B cell (primary cell): Measurements from ENCODE around the gene REEP6. TPM values are rescaled to one million over a fixed set of nuclear protein-coding genes. Genes with fewer than 3 reads are reported as not detected.

Source experiments
- ATAC-seq: fragments of 200-7000 bp; cut with Tn5 transposase; one replicate; pipeline ENCODE4 v1.10.0; 2021; ENCODE audit warnings: low read depth, mild to moderate bottlenecking, moderate number of reproducible peaks, moderate library complexity
- CTCF ChIA-PET: fragments of 350-600 bp; sonication (Branson Sonifier 250); formaldehyde crosslinking; loops from one replicate; lab custom pipeline; 2021; ENCODE audit warnings: antibody characterized with exemption, inconsistent platforms; lab: Charles Lee
- POLR2A ChIA-PET: fragments of 350-600 bp; sonication (Branson Sonifier 250); formaldehyde crosslinking; loops from one replicate; lab custom pipeline; 2021; ENCODE audit warnings: antibody characterized with exemption; lab: Charles Lee
- DNase-seq: peaks from one replicate; pipeline ENCODE4 v3.0.0; 2013
- H2AFZ ChIP-seq: 2 replicates; pipeline ENCODE4 v1.6.1; 2012; ENCODE audit warnings: mild to moderate bottlenecking, low read depth, low read length; ENCODE audit not compliant: insufficient read depth, poor library complexity, severe bottlenecking
- H3K27ac ChIP-seq, 2 donors: 1 replicate in 1 of 2; 2 replicates in 1 of 2; pipeline ENCODE4 v1.5.1; 2012 to 2013; ENCODE audit warnings: low read length in 2 of 2, mild to moderate bottlenecking in 2 of 2, moderate library complexity in 1 of 2
- H3K27me3 ChIP-seq, 4 experiments: fragments of 200-600 bp in 1 of 4; sonication (generic) in 1 of 4; replicated peaks in 1 of 4; 1 replicate in 2 of 4; 2 replicates in 2 of 4; pipeline versions ENCODE4 v1.6.1 to v1.7.0; 2013 to 2016; ENCODE audit warnings: low read length in 3 of 4, mild to moderate bottlenecking in 2 of 4, mixed read lengths in 1 of 4, moderate library complexity in 1 of 4; ENCODE audit not compliant: insufficient read depth in 4 of 4, control insufficient read depth in 3 of 4; ENCODE audit errors: control extremely low read depth in 1 of 4
- H3K36me3 ChIP-seq, 2 experiments: replicated peaks in 1 of 2; 1 replicate in 1 of 2; 2 replicates in 1 of 2; pipeline versions ENCODE4 v1.6.1 to v1.7.1; 2013; ENCODE audit warnings: low read length in 1 of 2; ENCODE audit not compliant: insufficient read depth in 2 of 2, control insufficient read depth in 1 of 2; ENCODE audit errors: control extremely low read depth in 1 of 2, extremely low read depth in 1 of 2
- H3K4me1 ChIP-seq, 2 donors: fragments of 200-600 bp in 1 of 2; sonication (generic) in 1 of 2; 1 replicate in 1 of 2; 2 replicates in 1 of 2; pipeline versions ENCODE4 v1.5.1 to v1.6.1; 2013 to 2017; ENCODE audit warnings: low read length in 2 of 2; ENCODE audit not compliant: control insufficient read depth in 2 of 2, insufficient read depth in 2 of 2
- H3K4me2 ChIP-seq: replicated peaks from 2 replicates; pipeline ENCODE3; 2012; ENCODE audit warnings: mild to moderate bottlenecking, low read depth, low read length; ENCODE audit not compliant: poor library complexity, severe bottlenecking
- H3K4me3 ChIP-seq, 5 experiments: fragments of 200-600 bp in 1 of 5; sonication (generic) in 1 of 5; 1 replicate in 3 of 5; 2 replicates in 2 of 5; pipeline versions ENCODE4 v1.5.1 to v1.7.0; 2011 to 2016; ENCODE audit warnings: low read length in 4 of 5, mild to moderate bottlenecking in 4 of 5, low read depth in 2 of 5, control low read depth in 1 of 5, moderate library complexity in 1 of 5; ENCODE audit not compliant: insufficient read depth in 1 of 5; ENCODE audit errors: control extremely low read depth in 1 of 5, extremely low read depth in 1 of 5
- H3K79me2 ChIP-seq: fragments of 200-600 bp; sonication (generic); one replicate; pipeline ENCODE4 v1.6.0; 2016; ENCODE audit warnings: low read length; ENCODE audit not compliant: control insufficient read depth, insufficient read depth
- H3K9ac ChIP-seq: fragments of 200-600 bp; sonication (generic); 2 replicates; pipeline ENCODE4 v1.6.1; 2017; ENCODE audit warnings: mild to moderate bottlenecking, low read length, moderate library complexity
- H3K9me3 ChIP-seq, 3 donors: one replicate each; pipeline versions ENCODE4 v1.6.1 to v1.7.1; 2013; ENCODE audit warnings: low read length in 2 of 3; ENCODE audit not compliant: control insufficient read depth in 2 of 3, insufficient read depth in 1 of 3; ENCODE audit errors: control extremely low read depth in 1 of 3
- H4K20me1 ChIP-seq: 2 replicates; pipeline ENCODE4 v1.6.0; 2012; ENCODE audit warnings: mild to moderate bottlenecking, low read length; ENCODE audit not compliant: insufficient read depth, control insufficient read depth, poor library complexity, severe bottlenecking
- H3K27ac Mint-ChIP-seq: one replicate; pipeline ENCODE4 v1.8.0; 2021; ENCODE audit warnings: mixed read lengths
- H3K27me3 Mint-ChIP-seq: one replicate; pipeline ENCODE4 v1.8.0; 2021; ENCODE audit warnings: mixed read lengths
- H3K4me1 Mint-ChIP-seq: one replicate; pipeline ENCODE4 v1.8.0; 2021; ENCODE audit warnings: mixed read lengths
- H3K4me3 Mint-ChIP-seq: one replicate; pipeline ENCODE4 v1.8.0; 2021; ENCODE audit warnings: mixed read lengths
- H3K9me3 Mint-ChIP-seq: one replicate; pipeline ENCODE4 v1.8.0; 2022; ENCODE audit warnings: mixed read lengths; ENCODE audit not compliant: insufficient read depth
- CTCF ChIP-seq: fragments of 200-600 bp; IDR thresholded peaks from one replicate; pipeline ENCODE4 v1.8.0; 2022; ENCODE audit warnings: antibody characterized with exemption, mild to moderate bottlenecking
- EZH2 ChIP-seq: IDR thresholded peaks from 2 replicates; pipeline ENCODE4 v1.6.1; 2012; ENCODE audit warnings: borderline replicate concordance, low read depth, mild to moderate bottlenecking, moderate library complexity, low read length; ENCODE audit not compliant: insufficient read depth, poor library complexity, severe bottlenecking
- WGBS: methylation state at CpG from one replicate; pipeline ENCODE4 v1.1.5; 2013; ENCODE audit warnings: missing lambda C conversion rate; ENCODE audit not compliant: insufficient coverage; 5-methylcytosine and 5-hydroxymethylcytosine counted together
- intact Hi-C: fragments of 100-400 bp; cut with micrococcal nuclease; formaldehyde crosslinking; loops from one replicate; pipeline ENCODE4 v1.10.0; 2022
- polyA plus RNA-seq: library from polyadenylated mRNA; depleted of rRNA; stranded (reverse); fragments of >200 nt; gene quantifications from 2 replicates; pipeline ENCODE4 v1.2.3, GENCODE V29; 2012
- total RNA-seq, 2 donors: library from RNA; stranded (reverse); fragments of 120-200 nt in 1 of 2; gene quantifications; 1 replicate in 1 of 2; 2 replicates in 1 of 2; pipeline versions ENCODE4 v1.2.3 to v1.2.4, GENCODE V29; 2013 to 2022

Gene REEP6
- total and polyA plus RNA-seq, 2 donors (not counting 1 experiment from before 2014, with no cell fraction given): 0.64 to 1.1 TPM

- H3K4me3 ChIP-seq: peak overlapping the region in 4 of 5 experiments; percentile 48 to 66 (median 56)
- CTCF ChIA-PET: interaction anchor here (1.3 kb wide), 1 partner anchor 322 kb away, joined by 3 read pairs; the partner anchor contains the start of gene ATP8B3
Measured at GRCh38 chr19:1489463-1490310, 1.3 kb upstream of the REEP6 start.

GRCh38 chr19:1490311-1491113 is 469 bp upstream of the REEP6 start, which contains the start of gene PCSK4:
Gene PCSK4 (minus strand): TSS chr19:1490350. CDS start chr19:1490346, 4 bp downstream.
- peak within 1 kb of the TSS; percentile 39 to 71 (median 52) for H3K4me3 ChIP-seq
- WGBS: under 1% methylated on average over 70 of the region's 74 CpGs
- peak within 1 kb of the TSS; percentile 82 for H2AFZ ChIP-seq
- no peaks in the 10 kb centered on the region for H3K27me3 Mint-ChIP-seq
- no peaks in the 10 kb centered on the region for H3K9me3 Mint-ChIP-seq
- peak within 1 kb of the TSS; percentile 90 for H3K4me3 Mint-ChIP-seq
- no peaks in the 10 kb centered on the region for H3K36me3 ChIP-seq
- CTCF ChIA-PET: interaction anchor here (0.8 to 1.3 kb wide), 3 partner anchors 15 to 321 kb away, joined by 3 to 4 read pairs (median 3); partner anchors contain the start of gene ATP8B3
- H3K9me3 ChIP-seq: peaks cover 0 to 12% (median 0%) of the 10 kb centered on the region in 3 donors
- POLR2A ChIA-PET: interaction anchor here (0.6 to 0.8 kb wide), 8 partner anchors 12 to 222 kb away, joined by 3 to 9 read pairs (median 4); partner anchors contain the start of gene CIRBP
- H3K79me2 ChIP-seq: no peaks in the 10 kb centered on the region
- H3K27me3 ChIP-seq: peaks cover 0 to 7% (median 1%) of the 10 kb centered on the region in 4 experiments
- DNase-seq (peak; percentile 99), ATAC-seq (peak; percentile 83)
- peaks cover 15% of the 10 kb centered on the region for H3K4me1 Mint-ChIP-seq
- peak within 1 kb of the TSS; percentile 99 for H3K4me2 ChIP-seq
- H3K9ac ChIP-seq: peak within 1 kb of the TSS; percentile 71
- peak within 1 kb of the TSS; percentile 84 for H3K27ac Mint-ChIP-seq
- no peaks in the 10 kb centered on the region for H4K20me1 ChIP-seq
- TF ChIP-seq EZH2: no peak
- no peak for TF ChIP-seq CTCF
- intact Hi-C loops: loop anchor here (1.0 to 2.0 kb wide), 8 partner anchors 11 to 322 kb away; partner anchors contain the start of genes ATP8B3, C19orf25, CIRBP and MBD3
- H3K4me1 ChIP-seq: peaks cover 14 to 17% of the 10 kb centered on the region in 2 donors
- peak within 1 kb of the TSS in 1 of 2 donors; percentile 14 for H3K27ac ChIP-seq

More at GRCh38 chr19:1489463-1490310, 1.3 kb upstream of the REEP6 start:
- intact Hi-C loops: loop anchor here (1.0 to 2.0 kb wide), 8 partner anchors 10 to 323 kb away; partner anchors contain the start of genes ATP8B3, C19orf25, CIRBP and MBD3
- no peaks in the 10 kb centered on the region for H3K27me3 Mint-ChIP-seq
- Histone ChIP-seq H4K20me1 (no peaks in the 10 kb centered on the region), H3K36me3 (no peaks in the 10 kb centered on the region), H3K4me2 (peak overlapping the region; percentile 99), H3K9ac (peak overlapping the region; percentile 71), H3K27me3 (peaks cover 0 to 7% (median 1%) of the 10 kb centered on the region in 4 experiments), H3K27ac (peak overlapping the region in 1 of 2 donors; percentile 14), H3K79me2 (no peaks in the 10 kb centered on the region), H3K4me1 (peaks cover 14 to 17% of the 10 kb centered on the region in 2 donors), H2AFZ (peak overlapping the region; percentile 82), H3K9me3 (peaks cover 0 to 12% (median 0%) of the 10 kb centered on the region in 3 donors)
- H3K4me1 Mint-ChIP-seq: peaks cover 15% of the 10 kb centered on the region
- peak overlapping the region; percentile 90 for H3K4me3 Mint-ChIP-seq
- no peak for TF ChIP-seq EZH2
- no peak for ATAC-seq
- no peak for DNase-seq
- H3K27ac Mint-ChIP-seq: peak overlapping the region; percentile 41
- POLR2A ChIA-PET: interaction anchor here (0.8 kb wide), 1 partner anchor 21 kb away, joined by 3 read pairs; no protein-coding TSS in a partner anchor
- no peaks in the 10 kb centered on the region for H3K9me3 Mint-ChIP-seq
- WGBS: 4% methylated on average over 33 of the region's 37 CpGs
